Measurements from ENCODE around the gene RPAIN. TPM values are rescaled to one million over a fixed set of nuclear protein-coding genes. Genes with fewer than 3 reads are reported as not detected.

RPAIN gene
- total RNA-seq, 1 donor from 2014 or later, result 48.9 TPM

DNA sequence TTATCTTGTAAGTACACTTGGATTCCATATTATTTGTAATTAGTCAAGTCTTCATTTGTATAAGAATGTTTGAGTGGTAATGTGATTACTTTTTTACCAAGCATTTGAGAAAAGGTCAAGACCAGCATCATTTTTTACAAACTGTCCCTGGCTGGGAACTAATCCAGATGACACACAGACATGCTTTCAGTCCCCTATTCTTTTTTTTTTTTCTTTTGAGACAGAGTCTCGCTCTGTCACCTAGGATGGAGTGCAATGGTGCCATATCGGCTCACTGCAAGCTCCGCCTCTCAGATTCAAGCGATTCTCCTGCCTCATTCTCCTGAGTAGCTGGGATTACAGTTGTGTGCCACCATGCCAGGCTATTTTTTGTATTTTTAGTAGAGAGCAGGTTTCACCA lies 61.5 kb downstream of the RPAIN start:
- intact Hi-C loops (cut with micrococcal nuclease), result loop anchor here (10.0 kb wide), 1 partner anchor 1533 kb away; the partner anchor contains the start of gene RNASEK

Other genes starting within 250 kb of the RPAIN start
- 8.6 and 10.5 TPM in 2 replicates for gene ZNF594, start 228.3 kb upstream of the RPAIN start, total RNA-seq
- not detected in 2 replicates for gene SCIMP, start 185.3 kb upstream of the RPAIN start, total RNA-seq
- gene RABEP1, start 137.9 kb upstream of the RPAIN start, total RNA-seq, result 37.0 and 39.3 TPM in 2 replicates
- gene NUP88, start 520 bp upstream of the RPAIN start, total RNA-seq, result 96.4 and 97.0 TPM in 2 replicates
- gene C1QBP, start 19.0 kb downstream of the RPAIN start, total RNA-seq, result 199 and 200 TPM in 2 replicates
- 20.4 and 21.0 TPM in 2 replicates for gene DHX33, start 48.8 kb downstream of the RPAIN start, total RNA-seq
- 78.3 and 86.4 TPM in 2 replicates for gene DERL2, start 66.0 kb downstream of the RPAIN start, total RNA-seq
- 37.2 and 40.7 TPM in 2 replicates for gene MIS12, start 66.4 kb downstream of the RPAIN start, total RNA-seq
- gene NLRP1, start 164.3 kb downstream of the RPAIN start, total RNA-seq, result 56.7 and 60.9 TPM in 2 replicates